Neural cell (in vitro differentiated cells): ENCODE results near the gene LRFN3. TPM values are rescaled to one million over a fixed set of nuclear protein-coding genes. Genes with fewer than 3 reads are reported as not detected.

ENCODE experiments used
- H2AFZ ChIP-seq: fragments of 200-600, 300-800 bp; sonication (generic), shearing (Covaris generic); 2 replicates; pipeline ENCODE4 v1.6.0; 2014; ENCODE audit warnings: low read depth, mild to moderate bottlenecking, antibody characterized with exemption, low read length, moderate library complexity
- H3F3A ChIP-seq: fragments of 200-600 bp; shearing (Covaris generic); 2 replicates; pipeline ENCODE4 v1.6.1; 2016; ENCODE audit warnings: mild to moderate bottlenecking, moderate library complexity, mixed read lengths, antibody characterized with exemption, low read length; ENCODE audit not compliant: insufficient read depth, poor library complexity, severe bottlenecking
- H3K27ac ChIP-seq: fragments of 200-600, 300-800 bp; sonication (generic), shearing (Covaris generic); 2 replicates; pipeline ENCODE4 v1.5.1; 2014; ENCODE audit warnings: mild to moderate bottlenecking, low read length, moderate library complexity
- H3K27me3 ChIP-seq: fragments of 300-800, 200-600 bp; sonication (generic), shearing (Covaris generic); 2 replicates; pipeline ENCODE4 v1.6.0; 2014; ENCODE audit warnings: mild to moderate bottlenecking, low read depth, low read length, moderate library complexity; ENCODE audit not compliant: insufficient read depth
- H3K36me3 ChIP-seq: fragments of 300-800, 200-600 bp; sonication (generic), shearing (Covaris generic); 2 replicates; pipeline ENCODE4 v1.5.1; 2014; ENCODE audit warnings: mild to moderate bottlenecking, antibody characterized with exemption, low read length, moderate library complexity; ENCODE audit not compliant: insufficient read depth
- H3K4me2 ChIP-seq: fragments of 300-800, 200-600 bp; sonication (generic), shearing (Covaris generic); 2 replicates; pipeline ENCODE4 v1.6.0; 2014; ENCODE audit warnings: mild to moderate bottlenecking, low read length
- H3K4me3 ChIP-seq: fragments of 300-800, 200-600 bp; sonication (generic), shearing (Covaris generic); 2 replicates; pipeline ENCODE4 v1.5.1; 2014; ENCODE audit warnings: mild to moderate bottlenecking, low read length, moderate library complexity
- H3K79me2 ChIP-seq: fragments of 200-600 bp; shearing (Covaris generic); replicated peaks from 2 replicates; pipeline ENCODE4 v1.6.0; 2014; ENCODE audit warnings: mild to moderate bottlenecking, low read length, moderate library complexity; ENCODE audit not compliant: insufficient read depth
- H3K9ac ChIP-seq: fragments of 300-800, 200-600 bp; sonication (generic), shearing (Covaris generic); 2 replicates; pipeline ENCODE4 v1.6.1; 2016; ENCODE audit warnings: mild to moderate bottlenecking, low read length, mixed read lengths
- H3K9me2 ChIP-seq: fragments of 200-600 bp; shearing (Covaris generic); 2 replicates; pipeline ENCODE4 v1.6.1; 2016; ENCODE audit warnings: mild to moderate bottlenecking, low read length, mixed read lengths; ENCODE audit not compliant: insufficient read depth
- H3K9me3 ChIP-seq: fragments of 200-600, 300-800 bp; sonication (generic), shearing (Covaris generic); 2 replicates; pipeline ENCODE4 v1.6.1; 2016; ENCODE audit warnings: mild to moderate bottlenecking, mixed run types, low read length, moderate library complexity, mixed read lengths
- H4K20me1 ChIP-seq: fragments of 200-600 bp; shearing (Covaris generic); 2 replicates; pipeline ENCODE4 v1.6.1; 2016; ENCODE audit warnings: mild to moderate bottlenecking, mixed run types; ENCODE audit not compliant: insufficient read depth
- CTCF ChIP-seq: fragments of 450-650 bp; IDR thresholded peaks from 2 replicates; pipeline ENCODE4 v1.5.1; 2014; ENCODE audit warnings: antibody characterized with exemption, mild to moderate bottlenecking, moderate library complexity; ENCODE audit not compliant: poor library complexity, severe bottlenecking
- EP300 ChIP-seq: fragments of 450-650 bp; conservative IDR thresholded peaks from 2 replicates; pipeline ENCODE4 v1.6.1; 2014; ENCODE audit warnings: antibody characterized with exemption, mild to moderate bottlenecking, moderate library complexity; ENCODE audit not compliant: poor library complexity, severe bottlenecking
- EZH2 ChIP-seq: fragments of 200-600, 300-800 bp; shearing (Covaris generic), sonication (generic); IDR thresholded peaks from 2 replicates; pipeline ENCODE4 v1.6.1; 2014; ENCODE audit warnings: antibody characterized with exemption, low read length, borderline replicate concordance, mild to moderate bottlenecking; ENCODE audit not compliant: insufficient read depth, poor library complexity, severe bottlenecking
- MXI1 ChIP-seq: fragments of 450-650 bp; conservative IDR thresholded peaks from 2 replicates; pipeline ENCODE4 v1.6.1; 2014; ENCODE audit warnings: antibody characterized with exemption, mild to moderate bottlenecking; ENCODE audit not compliant: poor library complexity, severe bottlenecking
- POLR2AphosphoS5 ChIP-seq: IDR thresholded peaks from 2 replicates; pipeline ENCODE4 v1.6.1; 2012
- RAD21 ChIP-seq: fragments of 450-650 bp; conservative IDR thresholded peaks from 2 replicates; pipeline ENCODE4 v1.6.1; 2014; ENCODE audit warnings: antibody characterized with exemption, mild to moderate bottlenecking, moderate library complexity
- SMC3 ChIP-seq: fragments of 450-650 bp; conservative IDR thresholded peaks from 2 replicates; pipeline ENCODE4 v1.6.1; 2014; ENCODE audit warnings: antibody characterized with exemption, mild to moderate bottlenecking, moderate library complexity; ENCODE audit not compliant: poor library complexity
- TAF1 ChIP-seq: IDR thresholded peaks from 2 replicates; pipeline ENCODE4 v1.6.1; 2012; ENCODE audit warnings: low read depth
- polyA plus RNA-seq: library from polyadenylated mRNA; depleted of rRNA; stranded (reverse); fragments of >200 nt; gene quantifications from 2 replicates; pipeline ENCODE4 v1.2.3, GENCODE V29; 2014
- TF ChIP-seq, protein P1 (sequence below): IDR thresholded peaks from 2 replicates; pipeline ENCODE4 v1.6.1; 2012; ENCODE audit warnings: borderline replicate concordance

The LRFN3 gene
- polyA plus RNA-seq, 1 donor from 2014 or later: 11.1 TPM

- H3K27me3 ChIP-seq: no peaks in the 10 kb centered on the region
- H3F3A ChIP-seq: no peaks in the 10 kb centered on the region
- no peaks in the 10 kb centered on the region for H4K20me1 ChIP-seq
- H3K4me3 ChIP-seq: no peak overlapping the region
- H3K27ac ChIP-seq: no peak overlapping the region
- TF ChIP-seq POLR2AphosphoS5 (no peak), RAD21 (no peak), CTCF (no peak), SMC3 (no peak), TAF1 (no peak)
- TF ChIP-seq, protein P1, sequence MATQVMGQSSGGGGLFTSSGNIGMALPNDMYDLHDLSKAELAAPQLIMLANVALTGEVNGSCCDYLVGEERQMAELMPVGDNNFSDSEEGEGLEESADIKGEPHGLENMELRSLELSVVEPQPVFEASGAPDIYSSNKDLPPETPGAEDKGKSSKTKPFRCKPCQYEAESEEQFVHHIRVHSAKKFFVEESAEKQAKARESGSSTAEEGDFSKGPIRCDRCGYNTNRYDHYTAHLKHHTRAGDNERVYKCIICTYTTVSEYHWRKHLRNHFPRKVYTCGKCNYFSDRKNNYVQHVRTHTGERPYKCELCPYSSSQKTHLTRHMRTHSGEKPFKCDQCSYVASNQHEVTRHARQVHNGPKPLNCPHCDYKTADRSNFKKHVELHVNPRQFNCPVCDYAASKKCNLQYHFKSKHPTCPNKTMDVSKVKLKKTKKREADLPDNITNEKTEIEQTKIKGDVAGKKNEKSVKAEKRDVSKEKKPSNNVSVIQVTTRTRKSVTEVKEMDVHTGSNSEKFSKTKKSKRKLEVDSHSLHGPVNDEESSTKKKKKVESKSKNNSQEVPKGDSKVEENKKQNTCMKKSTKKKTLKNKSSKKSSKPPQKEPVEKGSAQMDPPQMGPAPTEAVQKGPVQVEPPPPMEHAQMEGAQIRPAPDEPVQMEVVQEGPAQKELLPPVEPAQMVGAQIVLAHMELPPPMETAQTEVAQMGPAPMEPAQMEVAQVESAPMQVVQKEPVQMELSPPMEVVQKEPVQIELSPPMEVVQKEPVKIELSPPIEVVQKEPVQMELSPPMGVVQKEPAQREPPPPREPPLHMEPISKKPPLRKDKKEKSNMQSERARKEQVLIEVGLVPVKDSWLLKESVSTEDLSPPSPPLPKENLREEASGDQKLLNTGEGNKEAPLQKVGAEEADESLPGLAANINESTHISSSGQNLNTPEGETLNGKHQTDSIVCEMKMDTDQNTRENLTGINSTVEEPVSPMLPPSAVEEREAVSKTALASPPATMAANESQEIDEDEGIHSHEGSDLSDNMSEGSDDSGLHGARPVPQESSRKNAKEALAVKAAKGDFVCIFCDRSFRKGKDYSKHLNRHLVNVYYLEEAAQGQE: no peak
- no peaks in the 10 kb centered on the region for H3K9me3 ChIP-seq
- H3K9me2 ChIP-seq: no peaks in the 10 kb centered on the region
- H3K4me2 ChIP-seq: no peak overlapping the region
- H2AFZ ChIP-seq: no peak overlapping the region
- H3K79me2 ChIP-seq: no peaks in the 10 kb centered on the region
- H3K36me3 ChIP-seq: no peaks in the 10 kb centered on the region
- no peak overlapping the region for H3K9ac ChIP-seq
Observed at GRCh38 chr19:35915443-35915842, 20.7 kb upstream of the LRFN3 start.

- Histone ChIP-seq H3K4me3 (no peak overlapping the region), H3K36me3 (no peaks in the 10 kb centered on the region), H3F3A (no peaks in the 10 kb centered on the region), H3K27ac (no peak overlapping the region), H3K79me2 (no peaks in the 10 kb centered on the region), H3K9me3 (no peaks in the 10 kb centered on the region), H3K27me3 (no peaks in the 10 kb centered on the region), H2AFZ (no peak overlapping the region), H3K4me2 (no peak overlapping the region), H3K9ac (no peak overlapping the region), H3K9me2 (no peaks in the 10 kb centered on the region), H4K20me1 (no peaks in the 10 kb centered on the region)
- TF ChIP-seq, protein P1: no peak
- TF ChIP-seq EP300: no peak
- TF ChIP-seq SMC3: no peak
- TF ChIP-seq MXI1: no peak
- TF ChIP-seq POLR2AphosphoS5: no peak
- TF ChIP-seq RAD21: no peak
- TF ChIP-seq TAF1: no peak
- TF ChIP-seq EZH2: no peak
- TF ChIP-seq CTCF: no peak
Observed at GRCh38 chr19:35919306-35919705, 16.9 kb upstream of the LRFN3 start.
